HEK293 (cell line): Measurements from ENCODE around the gene CIRBP.
"Not testable (repeated sequence)": the region's sequence is repeated elsewhere in the genome, so short reads cannot be mapped to it uniquely, and the experiment has no call there.

Experiments
- CTCF ChIA-PET: fragments of 350-600 bp; formaldehyde crosslinking; extraction: SDS; loops from one replicate; lab custom pipeline; 2021; ENCODE audit warnings: antibody characterized with exemption; lab: Yijun Ruan, JAX
- POLR2A ChIA-PET: fragments of 300-600 bp; formaldehyde crosslinking; extraction: SDS; loops from one replicate; lab custom pipeline; 2020; ENCODE audit warnings: antibody characterized with exemption, inconsistent platforms; lab: Yijun Ruan, JAX
- H3K27ac ChIP-seq: fragments of 200-500 bp; sonication (Bioruptor generic); 2 replicates; pipeline ENCODE4 v1.5.1; 2014; ENCODE audit warnings: low read depth, low read length, control low read depth, inconsistent platforms; ENCODE audit errors: extremely low read depth
- H3K36me3 ChIP-seq, 2 experiments: fragments of 200-500 bp in 1 of 2; sonication (Bioruptor generic) in 1 of 2; 1 replicate in 1 of 2; 2 replicates in 1 of 2; pipeline ENCODE4 v1.5.1; 2014 to 2017; ENCODE audit warnings: inconsistent platforms in 2 of 2, low read length in 2 of 2; ENCODE audit not compliant: control insufficient read depth in 2 of 2, insufficient read depth in 1 of 2
- H3K4me1 ChIP-seq: fragments of 200-500 bp; sonication (Bioruptor generic); 2 replicates; pipeline ENCODE4 v1.5.1; 2014; ENCODE audit warnings: mild to moderate bottlenecking, low read length, inconsistent platforms; ENCODE audit not compliant: control insufficient read depth, insufficient read depth
- H3K4me3 ChIP-seq: 2 replicates; pipeline ENCODE4 v1.5.1; 2011; ENCODE audit warnings: low read depth, mild to moderate bottlenecking, control low read depth, low read length, moderate library complexity
- H3K9me3 ChIP-seq: fragments of 200-500 bp; sonication (Bioruptor generic); 2 replicates; pipeline ENCODE4 v1.5.1; 2014; ENCODE audit warnings: low read depth, low read length, inconsistent platforms; ENCODE audit not compliant: control insufficient read depth, insufficient read depth
- BCL11A ChIP-seq: fragments of 450-650 bp; formaldehyde crosslinking; IDR thresholded peaks from 2 replicates; pipeline ENCODE4 v1.5.1; 2016; ENCODE audit warnings: low read depth, missing biosample characterization, missing genetic modification characterization
- BCL11B ChIP-seq: fragments of 450-650 bp; formaldehyde crosslinking; IDR thresholded peaks from 2 replicates; pipeline ENCODE4 v1.5.1; 2016; ENCODE audit warnings: low read depth, missing biosample characterization, missing genetic modification characterization
- FEZF1 ChIP-seq: fragments of 450-650 bp; formaldehyde crosslinking; IDR thresholded peaks from 2 replicates; pipeline ENCODE4 v1.5.1; 2016; ENCODE audit warnings: missing biosample characterization, missing genetic modification characterization
- GLIS1 ChIP-seq: fragments of 450-650 bp; formaldehyde crosslinking; IDR thresholded peaks from 2 replicates; pipeline ENCODE4 v1.5.1; 2016; ENCODE audit warnings: missing biosample characterization, missing genetic modification characterization
- KLF17 ChIP-seq: fragments of 450-650 bp; formaldehyde crosslinking; IDR thresholded peaks from 2 replicates; pipeline ENCODE4 v1.5.1; 2016; ENCODE audit warnings: missing biosample characterization, missing genetic modification characterization
- KLF8 ChIP-seq: fragments of 450-650 bp; formaldehyde crosslinking; IDR thresholded peaks from 2 replicates; pipeline ENCODE4 v1.5.1; 2016; ENCODE audit warnings: missing biosample characterization, missing genetic modification characterization
- KLF9 ChIP-seq: fragments of 450-650 bp; formaldehyde crosslinking; IDR thresholded peaks from 2 replicates; pipeline ENCODE4 v1.5.1; 2016; ENCODE audit warnings: missing biosample characterization, missing genetic modification characterization, low read depth
- SP7 ChIP-seq: fragments of 450-650 bp; formaldehyde crosslinking; IDR thresholded peaks from 2 replicates; pipeline ENCODE4 v1.5.1; 2016; ENCODE audit warnings: missing biosample characterization, missing genetic modification characterization
- ZBTB7A ChIP-seq: fragments of 450-650 bp; formaldehyde crosslinking; IDR thresholded peaks from 2 replicates; pipeline ENCODE4 v1.5.1; 2016; ENCODE audit warnings: low read depth, missing biosample characterization, missing genetic modification characterization
- ZBTB8A ChIP-seq: fragments of 450-650 bp; formaldehyde crosslinking; IDR thresholded peaks from 2 replicates; pipeline ENCODE4 v1.5.1; 2016; ENCODE audit warnings: missing biosample characterization, missing genetic modification characterization
- ZEB2 ChIP-seq: fragments of 450-650 bp; formaldehyde crosslinking; IDR thresholded peaks from 2 replicates; pipeline ENCODE4 v1.5.1; 2016; ENCODE audit warnings: missing biosample characterization, missing genetic modification characterization
- ZNF184 ChIP-seq: fragments of 450-650 bp; IDR thresholded peaks from 2 replicates; pipeline ENCODE4 v1.5.1; 2018; ENCODE audit warnings: missing biosample characterization, mild to moderate bottlenecking, missing genetic modification characterization
- ZNF24 ChIP-seq: fragments of 450-650 bp; formaldehyde crosslinking; IDR thresholded peaks from 2 replicates; pipeline ENCODE4 v1.5.1; 2016; ENCODE audit warnings: missing biosample characterization, missing genetic modification characterization
- ZNF266 ChIP-seq: fragments of 450-650 bp; formaldehyde crosslinking; IDR thresholded peaks from 2 replicates; pipeline ENCODE4 v1.5.1; 2016; ENCODE audit warnings: missing biosample characterization, missing genetic modification characterization, low read depth
- ZNF37A ChIP-seq: fragments of 450-650 bp; IDR thresholded peaks from 2 replicates; pipeline ENCODE4 v1.5.1; 2018; ENCODE audit warnings: missing biosample characterization, missing genetic modification characterization
- ZNF394 ChIP-seq: fragments of 450-650 bp; formaldehyde crosslinking; IDR thresholded peaks from 2 replicates; pipeline ENCODE4 v1.5.1; 2016; ENCODE audit warnings: missing biosample characterization, missing genetic modification characterization, mild to moderate bottlenecking, moderate library complexity, borderline replicate concordance
- ZNF423 ChIP-seq: fragments of 450-650 bp; formaldehyde crosslinking; IDR thresholded peaks from 2 replicates; pipeline ENCODE4 v1.5.1; 2016; ENCODE audit warnings: missing biosample characterization, missing genetic modification characterization
- ZNF580 ChIP-seq: fragments of 450-650 bp; formaldehyde crosslinking; IDR thresholded peaks from 2 replicates; pipeline ENCODE4 v1.5.1; 2016; ENCODE audit warnings: missing biosample characterization, missing genetic modification characterization
- ZNF600 ChIP-seq: fragments of 450-650 bp; formaldehyde crosslinking; IDR thresholded peaks from 2 replicates; pipeline ENCODE4 v1.5.1; 2016; ENCODE audit warnings: missing biosample characterization, missing genetic modification characterization
- ZNF629 ChIP-seq: fragments of 450-650 bp; formaldehyde crosslinking; IDR thresholded peaks from 2 replicates; pipeline ENCODE4 v1.5.1; 2017; ENCODE audit warnings: missing biosample characterization, missing genetic modification characterization
- TF ChIP-seq, protein P1 (sequence below): fragments of 450-650 bp; formaldehyde crosslinking; IDR thresholded peaks from 2 replicates; pipeline ENCODE4 v1.5.1; 2016; ENCODE audit warnings: missing biosample characterization, missing genetic modification characterization
- TF ChIP-seq, protein P2 (sequence below): fragments of 450-650 bp; formaldehyde crosslinking; IDR thresholded peaks from 2 replicates; pipeline ENCODE4 v1.5.1; 2017; ENCODE audit warnings: missing biosample characterization, missing genetic modification characterization
- TF ChIP-seq, protein P3 (sequence below): fragments of 450-650 bp; formaldehyde crosslinking; IDR thresholded peaks from 2 replicates; pipeline ENCODE4 v1.5.1; 2017; ENCODE audit warnings: missing biosample characterization, mild to moderate bottlenecking, missing genetic modification characterization, moderate library complexity
- TF ChIP-seq, protein P4 (sequence below): fragments of 450-650 bp; formaldehyde crosslinking; IDR thresholded peaks from 2 replicates; pipeline ENCODE4 v1.5.1; 2016; ENCODE audit warnings: missing biosample characterization, missing genetic modification characterization

The CIRBP gene

DNA sequence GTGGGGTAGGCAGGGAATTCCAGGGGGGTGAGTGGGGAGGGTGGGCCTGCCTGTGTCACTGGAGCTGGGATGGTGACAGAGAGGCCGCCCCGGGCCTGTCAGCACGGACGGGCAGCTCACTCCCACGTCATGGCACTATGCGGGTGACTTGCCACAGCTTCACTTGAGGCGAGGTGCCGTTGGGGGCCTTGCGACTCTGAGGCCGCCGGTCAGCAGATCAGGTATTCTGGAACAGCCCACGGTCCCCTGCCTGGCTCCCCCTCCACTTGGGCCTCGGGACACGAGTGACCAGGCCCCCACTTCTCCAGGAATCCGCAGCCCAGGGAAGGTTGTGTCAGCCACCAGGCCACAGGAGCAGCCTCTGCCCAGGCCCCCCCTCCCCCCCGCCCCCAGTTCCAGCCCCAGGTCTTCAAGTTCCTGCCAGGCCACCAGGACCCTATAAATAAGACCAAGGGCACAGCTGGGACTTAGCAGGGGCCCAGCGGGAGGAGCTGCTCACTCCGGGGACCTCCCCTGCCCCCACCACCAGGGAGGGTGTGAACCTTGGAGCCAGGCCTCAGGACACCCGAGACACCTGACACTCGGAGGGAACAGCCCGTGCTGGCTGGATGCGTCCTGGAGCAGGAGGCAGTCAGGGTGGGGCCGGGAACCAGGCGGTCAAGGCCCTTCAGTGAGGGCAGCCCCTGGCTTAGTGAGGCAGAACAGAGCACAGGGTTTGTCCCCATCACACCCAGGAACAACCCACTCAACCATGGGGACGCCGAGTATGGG is 23.5 kb upstream of the CIRBP start (continued):
- TF ChIP-seq, protein P1, sequence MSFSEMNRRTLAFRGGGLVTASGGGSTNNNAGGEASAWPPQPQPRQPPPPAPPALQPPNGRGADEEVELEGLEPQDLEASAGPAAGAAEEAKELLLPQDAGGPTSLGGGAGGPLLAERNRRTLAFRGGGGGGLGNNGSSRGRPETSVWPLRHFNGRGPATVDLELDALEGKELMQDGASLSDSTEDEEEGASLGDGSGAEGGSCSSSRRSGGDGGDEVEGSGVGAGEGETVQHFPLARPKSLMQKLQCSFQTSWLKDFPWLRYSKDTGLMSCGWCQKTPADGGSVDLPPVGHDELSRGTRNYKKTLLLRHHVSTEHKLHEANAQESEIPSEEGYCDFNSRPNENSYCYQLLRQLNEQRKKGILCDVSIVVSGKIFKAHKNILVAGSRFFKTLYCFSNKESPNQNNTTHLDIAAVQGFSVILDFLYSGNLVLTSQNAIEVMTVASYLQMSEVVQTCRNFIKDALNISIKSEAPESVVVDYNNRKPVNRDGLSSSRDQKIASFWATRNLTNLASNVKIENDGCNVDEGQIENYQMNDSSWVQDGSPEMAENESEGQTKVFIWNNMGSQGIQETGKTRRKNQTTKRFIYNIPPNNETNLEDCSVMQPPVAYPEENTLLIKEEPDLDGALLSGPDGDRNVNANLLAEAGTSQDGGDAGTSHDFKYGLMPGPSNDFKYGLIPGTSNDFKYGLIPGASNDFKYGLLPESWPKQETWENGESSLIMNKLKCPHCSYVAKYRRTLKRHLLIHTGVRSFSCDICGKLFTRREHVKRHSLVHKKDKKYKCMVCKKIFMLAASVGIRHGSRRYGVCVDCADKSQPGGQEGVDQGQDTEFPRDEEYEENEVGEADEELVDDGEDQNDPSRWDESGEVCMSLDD, result no peak
- peak; percentile 25; the same call in 1 of the 2 replicates for TF ChIP-seq KLF17 (tag by site-specific recombination)
- TF ChIP-seq ZNF266 (tag by site-specific recombination), result no peak
- TF ChIP-seq ZNF184 (tag by site-specific recombination), result no peak
- no peak for TF ChIP-seq ZNF629 (tag by site-specific recombination)
- TF ChIP-seq ZNF394 (tag by site-specific recombination), result no peak
- no peak for TF ChIP-seq KLF9 (tag by site-specific recombination)
- no peak for TF ChIP-seq FEZF1 (tag by site-specific recombination)
- TF ChIP-seq ZNF24, result no peak
- TF ChIP-seq, protein P2, sequence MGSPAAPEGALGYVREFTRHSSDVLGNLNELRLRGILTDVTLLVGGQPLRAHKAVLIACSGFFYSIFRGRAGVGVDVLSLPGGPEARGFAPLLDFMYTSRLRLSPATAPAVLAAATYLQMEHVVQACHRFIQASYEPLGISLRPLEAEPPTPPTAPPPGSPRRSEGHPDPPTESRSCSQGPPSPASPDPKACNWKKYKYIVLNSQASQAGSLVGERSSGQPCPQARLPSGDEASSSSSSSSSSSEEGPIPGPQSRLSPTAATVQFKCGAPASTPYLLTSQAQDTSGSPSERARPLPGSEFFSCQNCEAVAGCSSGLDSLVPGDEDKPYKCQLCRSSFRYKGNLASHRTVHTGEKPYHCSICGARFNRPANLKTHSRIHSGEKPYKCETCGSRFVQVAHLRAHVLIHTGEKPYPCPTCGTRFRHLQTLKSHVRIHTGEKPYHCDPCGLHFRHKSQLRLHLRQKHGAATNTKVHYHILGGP (tag by site-specific recombination), result no peak
- no peak for TF ChIP-seq ZNF580 (tag by site-specific recombination)
- TF ChIP-seq ZEB2 (tag by site-specific recombination), result no peak
- TF ChIP-seq SP7 (tag by site-specific recombination), result no peak
- TF ChIP-seq, protein P3, sequence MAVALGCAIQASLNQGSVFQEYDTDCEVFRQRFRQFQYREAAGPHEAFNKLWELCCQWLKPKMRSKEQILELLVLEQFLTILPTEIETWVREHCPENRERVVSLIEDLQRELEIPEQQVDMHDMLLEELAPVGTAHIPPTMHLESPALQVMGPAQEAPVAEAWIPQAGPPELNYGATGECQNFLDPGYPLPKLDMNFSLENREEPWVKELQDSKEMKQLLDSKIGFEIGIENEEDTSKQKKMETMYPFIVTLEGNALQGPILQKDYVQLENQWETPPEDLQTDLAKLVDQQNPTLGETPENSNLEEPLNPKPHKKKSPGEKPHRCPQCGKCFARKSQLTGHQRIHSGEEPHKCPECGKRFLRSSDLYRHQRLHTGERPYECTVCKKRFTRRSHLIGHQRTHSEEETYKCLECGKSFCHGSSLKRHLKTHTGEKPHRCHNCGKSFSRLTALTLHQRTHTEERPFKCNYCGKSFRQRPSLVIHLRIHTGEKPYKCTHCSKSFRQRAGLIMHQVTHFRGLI (tag by site-specific recombination), result no peak
- no peak for TF ChIP-seq ZNF423
- TF ChIP-seq ZNF37A (tag by site-specific recombination), result no peak
- TF ChIP-seq GLIS1 (tag by site-specific recombination), result peak; percentile 37; the same call in 1 of the 2 replicates
- TF ChIP-seq, all 188 proteins: peak for 9

DNA sequence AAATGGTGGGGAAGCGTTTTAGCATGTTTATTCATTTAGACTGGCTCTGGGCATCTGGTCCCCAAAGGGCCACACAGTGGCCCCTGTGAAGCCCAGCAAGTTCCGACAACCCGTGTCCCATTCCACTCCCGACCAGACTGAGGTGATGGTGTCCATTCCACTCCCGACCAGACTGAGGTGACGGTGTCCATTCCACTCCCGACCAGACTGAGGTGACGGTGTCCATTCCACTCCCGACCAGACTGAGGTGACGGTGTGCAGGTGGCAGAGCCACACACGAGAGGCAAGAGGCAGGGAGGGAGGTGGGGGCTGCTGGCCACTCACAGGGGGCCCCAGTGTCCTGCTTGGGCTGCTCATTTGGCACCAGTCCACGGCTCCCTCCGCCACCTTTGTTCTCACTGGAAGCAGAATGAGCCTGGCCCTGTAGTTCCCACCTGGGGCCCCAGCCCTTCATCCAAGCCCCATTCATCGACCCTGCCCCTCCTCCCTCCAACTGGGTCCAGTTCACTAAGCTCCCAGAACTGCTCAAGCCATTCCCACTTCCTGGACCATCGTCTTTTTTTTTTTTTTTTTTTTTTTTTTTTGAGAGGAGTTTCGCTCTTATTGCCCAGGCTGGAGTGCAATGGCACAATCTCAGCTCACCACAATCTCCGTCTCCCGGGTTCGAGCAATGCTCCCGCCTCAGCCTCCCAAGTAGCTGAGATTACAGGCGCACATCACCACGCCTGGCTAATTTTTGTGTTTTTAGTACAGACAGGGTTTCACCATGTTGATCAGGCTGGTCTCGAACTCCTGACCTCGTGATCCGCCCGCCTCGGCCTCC is 22.7 kb upstream of the CIRBP start:
- not testable (repeated sequence) for H3K27ac ChIP-seq, H3K9me3 ChIP-seq, H3K4me3 ChIP-seq, H3K4me1 ChIP-seq
- ChIA-PET POLR2A (interaction anchor here (0.6 to 7.7 kb wide), 3 partner anchors 20 to 575 kb away, joined by 8 to 231 read pairs (median 128); partner anchors contain the start of gene CIRBP), CTCF (interaction anchor here (0.6 to 5.5 kb wide), 3 partner anchors 18 to 221 kb away, joined by 3 to 299 read pairs (median 3); partner anchors contain the start of gene CIRBP)
- peaks cover 0 to 16% of the 10 kb centered on the region in 2 experiments; a peak in 1 of 3 replicates for H3K36me3 ChIP-seq
- TF ChIP-seq KLF8 (tag by site-specific recombination) (peak; percentile 20; the same call in 1 of the 2 replicates), ZBTB8A (peak; percentile 36), ZNF600 (tag by site-specific recombination) (peak; percentile 92), BCL11B (0 out of 2 replicates have a peak, but pooled peaks have one; percentile 44), ZBTB7A (tag by site-specific recombination) (peak; percentile 77; the same call in 1 of the 2 replicates), BCL11A (tag by site-specific recombination) (peak; percentile 89)
- TF ChIP-seq, protein P4, sequence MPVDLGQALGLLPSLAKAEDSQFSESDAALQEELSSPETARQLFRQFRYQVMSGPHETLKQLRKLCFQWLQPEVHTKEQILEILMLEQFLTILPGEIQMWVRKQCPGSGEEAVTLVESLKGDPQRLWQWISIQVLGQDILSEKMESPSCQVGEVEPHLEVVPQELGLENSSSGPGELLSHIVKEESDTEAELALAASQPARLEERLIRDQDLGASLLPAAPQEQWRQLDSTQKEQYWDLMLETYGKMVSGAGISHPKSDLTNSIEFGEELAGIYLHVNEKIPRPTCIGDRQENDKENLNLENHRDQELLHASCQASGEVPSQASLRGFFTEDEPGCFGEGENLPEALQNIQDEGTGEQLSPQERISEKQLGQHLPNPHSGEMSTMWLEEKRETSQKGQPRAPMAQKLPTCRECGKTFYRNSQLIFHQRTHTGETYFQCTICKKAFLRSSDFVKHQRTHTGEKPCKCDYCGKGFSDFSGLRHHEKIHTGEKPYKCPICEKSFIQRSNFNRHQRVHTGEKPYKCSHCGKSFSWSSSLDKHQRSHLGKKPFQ (tag by site-specific recombination), result peak; percentile 67; the same call in 1 of the 2 replicates
